Lung (tissue), 13 donors: ENCODE measurements around the gene MAP4. TPM values are rescaled to one million over a fixed set of nuclear protein-coding genes. Genes with fewer than 3 reads are reported as not detected.

Experiments used
- ATAC-seq: fragments of 200-7000 bp; cut with Tn5 transposase; one replicate; pipeline ENCODE4 v1.9.1; 2020; ENCODE audit warnings: moderate number of reproducible peaks; ENCODE audit not compliant: insufficient read depth, low FRiP score
- DNase-seq, 3 donors: peaks; one replicate each; pipeline ENCODE4 v3.0.0-alpha.2; 2013 to 2017
- H3K27ac ChIP-seq, 2 donors: one replicate each; pipeline ENCODE4 v1.5.1; 2013; ENCODE audit warnings: mild to moderate bottlenecking in 2 of 2, moderate library complexity in 2 of 2, control low read depth in 1 of 2, inconsistent platforms in 1 of 2, low read depth in 1 of 2, low read length in 1 of 2
- H3K27me3 ChIP-seq, 3 donors: one replicate each; pipeline ENCODE4 v1.5.1; 2013; ENCODE audit warnings: low read length in 2 of 3; ENCODE audit not compliant: control insufficient read depth in 3 of 3, insufficient read depth in 3 of 3
- H3K36me3 ChIP-seq, 4 donors: one replicate each; pipeline ENCODE4 v1.5.1; 2013; ENCODE audit warnings: low read length in 4 of 4, mild to moderate bottlenecking in 1 of 4, moderate library complexity in 1 of 4; ENCODE audit not compliant: control insufficient read depth in 4 of 4, insufficient read depth in 4 of 4
- H3K4me1 ChIP-seq, 5 donors: one replicate each; pipeline ENCODE4 v1.5.1; 2013; ENCODE audit warnings: low read length in 5 of 5, mild to moderate bottlenecking in 2 of 5, moderate library complexity in 1 of 5; ENCODE audit not compliant: control insufficient read depth in 5 of 5, insufficient read depth in 5 of 5
- H3K4me3 ChIP-seq: one replicate; pipeline ENCODE4 v1.5.1; 2013; ENCODE audit warnings: mild to moderate bottlenecking, control low read depth, moderate library complexity
- H3K9ac ChIP-seq, 2 donors: one replicate each; pipeline ENCODE4 v1.5.1; 2013; ENCODE audit warnings: low read length in 2 of 2, control low read depth in 1 of 2; ENCODE audit not compliant: insufficient read depth in 1 of 2
- H3K9me3 ChIP-seq, 4 donors: one replicate each; pipeline ENCODE4 v1.5.1; 2013; ENCODE audit warnings: low read length in 3 of 4, mild to moderate bottlenecking in 1 of 4, moderate library complexity in 1 of 4; ENCODE audit not compliant: control insufficient read depth in 4 of 4, insufficient read depth in 3 of 4
- CTCF ChIP-seq: IDR thresholded peaks from 2 replicates; pipeline ENCODE4 v1.5.1; 2012; ENCODE audit warnings: mild to moderate bottlenecking; ENCODE audit errors: control extremely low read depth, extremely low read depth
- WGBS, 2 donors: extraction: QIAGEN DNeasy Blood & Tissue Kit; methylation state at CpG; one replicate each; pipeline ENCODE4 v1.1.7; 2013; 5-methylcytosine and 5-hydroxymethylcytosine counted together
- polyA plus RNA-seq, 2 donors: library from polyadenylated mRNA; stranded (reverse); fragments of 200-250 nt; gene quantifications; one replicate each; pipeline ENCODE4 v1.2.1, GENCODE V29; 2013
- small RNA-seq: library from RNA; depleted of rRNA; stranded (forward); fragments of <200 nt; gene quantifications from one replicate; pipeline ENCODE3, GENCODE V24; 2014; ENCODE audit warnings: low replicate concordance
- total RNA-seq, 2 donors: library from RNA; depleted of rRNA in 1 of 2; stranded (reverse); fragments of >200 nt in 1 of 2; gene quantifications; one replicate each; pipeline ENCODE4 v1.2.1, GENCODE V29; 2014 to 2021
- donor health status: control.
- donor health status: control.
- donor health status: Bipolar disorder and iron deficiency.
- donor health status: healthy.
- donor health status: DM: yes; HTN: yes; CAD: no.

MAP4 gene
- total and polyA plus RNA-seq, 4 donors, result 62.6 to 203 (median 84.9) TPM

DNA sequence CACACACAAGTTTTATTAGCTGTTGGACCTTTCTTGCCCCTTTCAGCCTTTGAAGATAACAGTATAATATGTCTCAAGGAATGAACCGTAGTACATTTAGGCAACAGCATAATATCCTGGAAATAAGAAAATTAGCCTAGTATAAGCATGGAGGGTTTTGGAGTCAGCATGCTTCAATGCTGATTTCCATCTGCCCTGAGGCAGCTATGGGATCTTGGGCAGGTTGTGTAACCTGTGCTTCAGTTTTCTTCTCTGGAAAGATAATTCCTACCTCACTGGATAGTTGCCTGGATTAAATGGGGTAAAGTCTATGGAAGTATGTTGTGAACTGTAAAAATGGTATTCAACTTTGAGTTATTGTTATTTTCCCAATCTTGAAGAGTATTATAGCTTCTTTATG lies 211.6 kb downstream of the MAP4 start:
- DNase-seq, result no peak
- Histone ChIP-seq H3K9me3 (no peaks in the 10 kb centered on the region), H3K27ac (no peak overlapping the region), H3K4me3 (no peak overlapping the region), H3K9ac (peak overlapping the region in 1 of 2 donors; percentile 49), H3K36me3 (peaks cover 0 to 6% (median 3%) of the 10 kb centered on the region in 4 donors), H3K27me3 (no peaks in the 10 kb centered on the region), H3K4me1 (peaks cover 0 to 13% (median 3%) of the 10 kb centered on the region in 5 donors)
- TF ChIP-seq CTCF, result no peak
- no peak for ATAC-seq
- WGBS, 2 donors, result 91 to 93% methylated on average over 1 of the region's 1 CpG

DNA sequence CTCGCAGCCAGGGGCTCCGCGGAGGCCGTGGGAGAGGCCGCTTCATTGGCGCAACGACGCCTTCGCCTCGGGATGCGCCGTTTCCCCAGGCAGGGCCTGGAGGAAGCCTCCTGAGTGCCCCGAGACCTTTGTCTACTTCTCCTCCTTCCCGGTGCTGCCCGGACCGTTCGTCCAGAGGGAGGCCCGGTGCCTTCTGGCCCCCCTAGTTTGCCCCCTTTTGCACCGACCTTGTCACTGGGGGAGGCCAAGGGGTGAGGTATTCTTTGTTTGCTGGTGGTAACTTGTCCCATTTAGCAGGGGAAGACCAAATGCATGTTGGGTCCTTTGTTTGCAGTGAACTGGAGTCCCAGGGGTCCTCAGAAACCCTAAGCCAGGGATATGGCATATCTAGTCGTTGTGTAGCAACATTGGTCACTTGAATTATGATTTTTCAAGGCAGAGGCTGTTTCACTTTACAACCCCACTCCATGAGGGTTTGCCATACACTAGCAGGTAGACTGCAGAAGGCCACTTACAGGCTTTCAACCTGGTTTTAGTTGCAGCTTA lies 212.7 kb downstream of the MAP4 start:
- TF ChIP-seq CTCF, result no peak
- no peaks in the 10 kb centered on the region for H3K9me3 ChIP-seq
- peaks cover 0 to 13% (median 3%) of the 10 kb centered on the region in 5 donors for H3K4me1 ChIP-seq
- 0 to 1% methylated on average over 18 to 20 of the region's 20 CpGs for WGBS, 2 donors
- peaks cover 0 to 6% (median 2%) of the 10 kb centered on the region in 4 donors for H3K36me3 ChIP-seq
- peak overlapping the region; percentile 79 to 97 for H3K9ac ChIP-seq
- peak overlapping the region; percentile 98 to 99 for H3K27ac ChIP-seq
- peak overlapping the region; percentile 79 for H3K4me3 ChIP-seq
- no peak for ATAC-seq
- peak in 1 of 3 donors; percentile 33 for DNase-seq
- H3K27me3 ChIP-seq, result no peaks in the 10 kb centered on the region

- Histone ChIP-seq H3K9ac (peak within 1 kb of the TSS; percentile 79 to 97), H3K9me3 (no peaks in the 10 kb centered on the region), H3K27me3 (no peaks in the 10 kb centered on the region), H3K27ac (peak within 1 kb of the TSS; percentile 98 to 99), H3K4me1 (peaks cover 0 to 13% (median 3%) of the 10 kb centered on the region in 5 donors), H3K36me3 (peaks cover 0 to 3% (median 1%) of the 10 kb centered on the region in 4 donors), H3K4me3 (peak within 1 kb of the TSS; percentile 79)
- no peak for TF ChIP-seq CTCF
- DNase-seq, result peak; percentile 87 to 90 (median 89)
- WGBS, 2 donors, result 0 to 1% methylated on average over 52 to 90 of the region's 90 CpGs
- peak; percentile 92 for ATAC-seq
Observed at GRCh38 chr3:47802734-47803479, 213.3 kb downstream of the MAP4 start, which contains the start of gene DHX30. Gene DHX30 (plus strand): TSS chr3:47803138. CDS start chr3:47810684, 7,546 bp downstream.

Small RNA genes lying within 50 kb of the gene (small RNA-seq; reads per million reads assigned to genes)
- gene AC124916.2, result not detected
- gene MIR1226, result 0.17 reads per million
- gene RF00019, result not detected
- not detected for gene RF02271

Other genes with a start within 250 kb of the MAP4 start
- 10 to 100 TPM; 57.8 to 83.0 TPM for gene SMARCC1, start 234.5 kb downstream of the MAP4 start, total RNA-seq
- gene SMARCC1, start 234.5 kb downstream of the MAP4 start, polyA plus RNA-seq, result 10 to 100 TPM; 11.7 to 17.2 TPM
- gene DHX30, start 213.3 kb downstream of the MAP4 start, total RNA-seq, result 10 to 100 TPM; 62.8 to 65.9 TPM
- 10 to 100 TPM; 42.2 to 44.8 TPM for gene DHX30, start 213.3 kb downstream of the MAP4 start, polyA plus RNA-seq
- gene CDC25A, start 172.0 kb upstream of the MAP4 start, total RNA-seq, result 1 to 10 TPM; 1.4 to 1.5 TPM
- under 1 TPM; 0.57 to 0.87 TPM for gene CDC25A, start 172.0 kb upstream of the MAP4 start, polyA plus RNA-seq
- gene CAMP, start 207.1 kb upstream of the MAP4 start, total RNA-seq, result 1 to 10 TPM; 1.3 to 1.9 TPM
- gene CAMP, start 207.1 kb upstream of the MAP4 start, polyA plus RNA-seq, result 1 to 10 TPM; 1.5 to 5.5 TPM
- 10 to 100 TPM; 13.1 to 14.7 TPM for gene ZNF589, start 224.7 kb upstream of the MAP4 start, total RNA-seq
- 1 to 10 TPM; 3.4 to 6.8 TPM for gene ZNF589, start 224.7 kb upstream of the MAP4 start, polyA plus RNA-seq